ENCODE results near the gene PRPSAP1. TPM values are rescaled to one million over a fixed set of nuclear protein-coding genes. Genes with fewer than 3 reads are reported as not detected.

Gene PRPSAP1
- total and polyA plus RNA-seq, 2 of the 8 experiments (the other 6 are each of a cell fraction or from before 2014, with no cell fraction given) = 32.0 to 54.2 TPM

- Histone ChIP-seq H3K18ac (ENCODE audit: extremely low read depth, low read length) (no peak overlapping the region), H4K8ac (ENCODE audit: extremely low read depth, insufficient read depth, low read length) (no peak overlapping the region), H3K23me2 (ENCODE audit: low read depth, low read length) (no peaks in the 10 kb centered on the region), H3K14ac (ENCODE audit: insufficient read length) (no peak overlapping the region), H3K4ac (replicated peaks; ENCODE audit: insufficient read length, low read depth, low read length) (no peak overlapping the region), H3K4me2 (ENCODE audit: insufficient read depth in 1 of 2, low read depth in 2 of 2, low read length in 2 of 2) (no peak overlapping the region), H3K23ac (ENCODE audit: insufficient read length) (no peak overlapping the region), H3K79me1 (ENCODE audit: low read depth, low read length) (no peaks in the 10 kb centered on the region), H3K27me3 (replicated peaks in 1 of 4; ENCODE audit: control insufficient read depth in 3 of 4, extremely low read depth in 1 of 4, insufficient read depth in 3 of 4, low read length in 3 of 4) (no peaks in the 10 kb centered on the region), H4K5ac (ENCODE audit: insufficient read length, low read depth, low read length) (no peak overlapping the region), H3K56ac (replicated peaks; ENCODE audit: insufficient read length, low read depth, low read length) (no peak overlapping the region), H2BK5ac (ENCODE audit: low read depth, low read length) (no peak overlapping the region), H4K91ac (replicated peaks; ENCODE audit: insufficient read length, low read length) (no peak overlapping the region), H3K4me3 (ENCODE audit: extremely low read depth in 1 of 4, insufficient read depth in 2 of 4, low read depth in 3 of 4, low read length in 4 of 4) (no peak overlapping the region), H3K79me2 (ENCODE audit: control insufficient read depth in 1 of 2, insufficient read depth in 2 of 2, low read length in 2 of 2) (no peaks in the 10 kb centered on the region), H2BK120ac (replicated peaks; ENCODE audit: low read depth, low read length) (no peak overlapping the region), H3K9me3 (ENCODE audit: insufficient read depth in 2 of 2, low read depth in 1 of 2, low read length in 1 of 2) (no peaks in the 10 kb centered on the region), H2BK20ac (ENCODE audit: low read length) (no peak overlapping the region), H3K4me1 (replicated peaks in 1 of 4; ENCODE audit: control insufficient read depth in 3 of 4, insufficient read depth in 4 of 4, low read length in 3 of 4) (peaks cover 0 to 4% (median 3%) of the 10 kb centered on the region in 4 experiments; a peak in 3 of 7 replicates), H3K36me3 (ENCODE audit: control insufficient read depth in 2 of 4, insufficient read depth in 4 of 4, low read length in 3 of 4) (no peaks in the 10 kb centered on the region; a peak in 1 of 8 replicates), H3K27ac (ENCODE audit: low read depth, low read length) (no peak overlapping the region), H2AFZ (ENCODE audit: low read length) (no peak overlapping the region), H4K20me1 (replicated peaks in 1 of 2; ENCODE audit: control insufficient read depth in 1 of 2, insufficient read depth in 2 of 2, low read length in 2 of 2) (no peaks in the 10 kb centered on the region), H2BK12ac (ENCODE audit: low read depth, low read length) (no peak overlapping the region), H2AK5ac (ENCODE audit: low read depth, low read length) (no peak overlapping the region), H3K9ac (replicated peaks in 1 of 4; ENCODE audit: extremely low read depth in 1 of 4, low read depth in 3 of 4, low read length in 3 of 4) (no peak overlapping the region), H2BK15ac (ENCODE audit: low read length) (no peak overlapping the region)
- ChIA-PET POLR2A (ENCODE audit: partially characterized antibody) (no interaction called here), CTCF (ENCODE audit: partially characterized antibody) (interaction anchor here (0.7 to 29.3 kb wide), 21 partner anchors 8 to 1643 kb away, joined by 3 to 635 read pairs (median 4); partner anchors contain the start of genes QRICH2 and SPHK1)
- WGBS, 2 experiments (ENCODE audit: extremely low coverage in 1 of 2, insufficient coverage in 1 of 2, insufficient read length in 1 of 2, insufficient replicate concordance in 2 of 2, low coverage in 1 of 2, low lambda C conversion rate in 2 of 2, missing lambda C conversion rate in 1 of 2) = 92% methylated on average over 7 of the region's 7 CpGs; no CpG with 5 or more reads in 1 of the 2 experiments
- no peak for DNase-seq (ENCODE audit: low read depth in 1 of 2, low spot score in 2 of 2)
- no peak for FAIRE-seq
- no peak for TF ChIP-seq CTCF (IDR thresholded peaks at IDR 0.05; ENCODE audit: control extremely low read depth in 1 of 3, insufficient read depth in 1 of 3, low read depth in 1 of 3, low read length in 3 of 3)
- no peak for TF ChIP-seq SIRT6 (IDR thresholded peaks at IDR 0.05; ENCODE audit: low read length)
- TF ChIP-seq CEBPB (IDR thresholded peaks at IDR 0.05; ENCODE audit: low read depth, low read length) = no peak
- TF ChIP-seq BACH1 (IDR thresholded peaks at IDR 0.05; ENCODE audit: low read length) = no peak
- no peak for TF ChIP-seq ASH2L (IDR thresholded peaks at IDR 0.05; ENCODE audit: low read length)
- TF ChIP-seq SP4 (IDR thresholded peaks at IDR 0.05; ENCODE audit: low read length) = no peak
- TF ChIP-seq FOSL1 (IDR thresholded peaks at IDR 0.05; ENCODE audit: insufficient read depth, low read depth, low read length) = no peak
- TF ChIP-seq CHD1 (IDR thresholded peaks at IDR 0.05; ENCODE audit: low read depth, low read length) = no peak
- TF ChIP-seq POLR2A (IDR thresholded peaks at IDR 0.05; ENCODE audit: control extremely low read depth in 1 of 2, low read depth in 2 of 2, low read length in 2 of 2) = no peak
- TF ChIP-seq YY1 (IDR thresholded peaks at IDR 0.05; ENCODE audit: low read depth, low read length) = no peak
- no peak for TF ChIP-seq GTF2F1 (IDR thresholded peaks at IDR 0.05; ENCODE audit: borderline replicate concordance, low read depth, low read length)
- no peak for TF ChIP-seq ZNF274 (IDR thresholded peaks at IDR 0.05; ENCODE audit: borderline replicate concordance, extremely low read depth, low read length)
Observed at GRCh38 chr17:76369804-76370203, 16.1 kb upstream of the PRPSAP1 start.
